ENCODE data around the gene ATP1A2. TPM values are rescaled to one million over a fixed set of nuclear protein-coding genes. Genes with fewer than 3 reads are reported as not detected.

Gene ATP1A2
- total and polyA plus RNA-seq, 2 experiments from 2014 or later: 4.9 to 17.7 TPM

DNA sequence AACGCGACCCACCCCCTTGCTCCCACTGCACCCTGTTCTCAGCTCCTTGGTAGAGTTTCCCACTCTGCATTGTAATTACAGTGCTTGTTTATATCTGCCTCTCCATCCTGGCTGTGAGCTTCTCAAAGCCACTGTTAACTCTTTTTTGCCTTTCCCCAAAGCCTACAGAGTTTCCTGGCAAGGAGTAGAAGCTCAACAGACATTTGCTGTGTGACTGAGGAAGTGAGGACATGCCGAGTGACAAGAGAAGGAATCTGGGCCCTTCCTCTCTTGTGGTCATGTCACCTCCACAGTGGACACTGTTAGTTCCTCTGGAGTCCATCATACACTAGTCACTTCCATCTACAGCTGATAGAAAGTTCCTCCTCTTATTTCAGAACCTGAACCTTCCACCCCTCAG lies 11.1 kb upstream of the ATP1A2 start (continued):
- TF ChIP-seq NANOG (IDR thresholded peaks at IDR 0.05; ENCODE audit: borderline replicate concordance): no peak

DNA sequence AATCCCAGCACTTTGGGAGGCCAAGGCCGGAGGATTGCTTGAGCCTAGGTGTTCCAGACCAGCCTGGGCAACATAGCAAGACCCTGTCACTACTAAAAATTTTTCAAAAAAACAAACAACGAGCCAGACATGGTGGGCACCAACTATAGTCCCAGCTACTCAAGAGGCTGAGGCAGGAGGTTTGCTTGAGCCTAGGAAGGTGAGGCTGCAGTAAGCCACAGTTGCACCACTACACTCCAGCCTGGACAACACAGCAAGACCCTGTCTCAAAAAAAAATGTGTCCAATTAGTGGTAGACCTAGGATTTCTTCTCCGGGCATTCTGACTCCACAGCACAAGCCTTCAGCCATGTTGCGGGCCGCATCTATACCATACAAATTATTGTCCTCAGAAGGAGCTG lies 10.4 kb upstream of the ATP1A2 start:
- Mint-ChIP-seq H3K4me3 (no peak overlapping the region), H3K9me3 (no peaks in the 10 kb centered on the region), H3K36me3 (ENCODE audit: low read depth) (no peaks in the 10 kb centered on the region), H3K27me3 (ENCODE audit: insufficient read depth, low read depth, poor library complexity) (peaks cover 11% of the 10 kb centered on the region), H3K4me1 (peaks cover 44% of the 10 kb centered on the region), H3K27ac (no peak overlapping the region)
- ATAC-seq (no peak), DNase-seq (ENCODE audit: low spot score) (no peak)
- no peaks in the 10 kb centered on the region for H4K20me1 ChIP-seq (replicated peaks; ENCODE audit: insufficient read depth)
- H2AFZ ChIP-seq: 0 out of 2 replicates have a peak overlapping the region, but pooled peaks have one; percentile 74
- H3K79me2 ChIP-seq (replicated peaks; ENCODE audit: insufficient read depth): no peaks in the 10 kb centered on the region
- no peaks in the 10 kb centered on the region for H3K36me3 ChIP-seq (ENCODE audit: insufficient read depth)
- H3K4me1 ChIP-seq (ENCODE audit: insufficient read depth): peaks cover 26% of the 10 kb centered on the region
- no peak overlapping the region for H3K4me2 ChIP-seq
- TF ChIP-seq STAT1 (IDR thresholded peaks at IDR 0.05; ENCODE audit: unreplicated experiment) (no peak), JUNB (IDR thresholded peaks at IDR 0.05; ENCODE audit: unreplicated experiment) (no peak)
- 0 out of 2 replicates have a peak, but pooled peaks cover 9% of the 10 kb centered on the region for H3F3A ChIP-seq (replicated peaks; ENCODE audit: low read depth)
- no peaks in the 10 kb centered on the region for H3K27me3 ChIP-seq (ENCODE audit: insufficient read depth)
- no peak overlapping the region for H3K4me3 ChIP-seq
- H3K27ac ChIP-seq (ENCODE audit: low read depth): no peak overlapping the region
- H3K9me2 ChIP-seq (ENCODE audit: insufficient read depth): peaks cover 9% of the 10 kb centered on the region

DNA sequence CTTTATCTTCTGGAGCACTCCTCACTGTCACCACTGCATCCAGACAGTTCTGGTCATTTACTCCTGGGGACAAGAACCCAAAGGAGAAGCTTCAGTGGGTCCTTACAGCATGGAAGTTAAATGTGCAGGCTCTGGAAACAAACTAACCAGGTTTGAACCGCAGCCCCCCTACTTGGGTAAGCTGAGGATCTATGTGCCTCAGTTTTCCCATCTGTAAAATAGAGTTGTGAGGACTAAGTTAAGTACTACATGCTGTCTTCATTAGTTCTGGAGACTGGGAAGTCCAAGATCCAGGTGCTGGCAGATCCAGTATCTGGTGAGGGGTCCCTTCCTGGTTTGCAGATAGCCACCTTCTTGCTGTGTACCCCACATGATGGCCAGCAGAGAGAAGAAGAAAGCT lies 8.0 kb upstream of the ATP1A2 start:
- no peaks in the 10 kb centered on the region for H3K9me3 Mint-ChIP-seq

DNA sequence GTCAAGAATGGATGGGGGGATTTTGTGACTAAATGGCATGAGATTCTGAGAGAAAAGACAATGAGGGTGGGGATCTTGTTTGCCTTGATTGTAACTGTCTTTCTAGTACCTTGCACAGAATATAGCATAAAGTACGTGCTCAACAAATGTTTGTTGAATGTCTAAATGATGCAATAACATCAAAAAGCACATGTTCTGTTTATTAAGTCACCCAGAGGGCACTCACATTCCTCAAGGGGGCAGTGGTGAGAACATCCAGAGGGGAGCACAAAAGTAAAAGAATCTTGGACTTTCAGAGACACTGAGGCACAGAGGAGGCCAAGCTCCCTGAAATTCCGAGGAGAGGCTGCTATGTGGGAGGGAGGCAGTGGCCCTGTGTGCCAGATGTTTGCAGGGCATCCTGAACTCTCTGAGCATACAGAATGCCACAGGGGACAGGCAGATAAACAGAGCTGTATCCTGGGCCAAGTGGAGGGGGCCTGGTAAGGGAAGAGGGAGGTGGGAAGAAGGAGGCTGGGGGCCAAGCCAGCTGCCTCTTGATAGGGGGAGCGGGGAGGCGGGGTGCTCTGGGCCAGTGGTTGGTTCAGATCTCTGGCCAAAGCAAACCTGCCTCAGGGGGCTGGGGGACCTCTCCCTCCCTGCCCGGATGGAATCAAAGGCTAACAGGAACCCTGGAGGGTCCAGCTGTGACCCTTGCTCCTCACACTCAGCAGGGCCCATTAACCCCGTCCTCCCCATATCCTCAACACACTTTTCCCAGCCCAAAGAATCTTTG lies 6.5 kb upstream of the ATP1A2 start:
- H3K27ac ChIP-seq (ENCODE audit: low read depth): no peak overlapping the region
- no peaks in the 10 kb centered on the region for H3K36me3 Mint-ChIP-seq (ENCODE audit: low read depth)
- H3K4me1 Mint-ChIP-seq: peaks cover 48% of the 10 kb centered on the region
- no peaks in the 10 kb centered on the region for H4K20me1 ChIP-seq (replicated peaks; ENCODE audit: insufficient read depth)
- no peaks in the 10 kb centered on the region for H3K27me3 ChIP-seq (ENCODE audit: insufficient read depth)
- TF ChIP-seq, protein P1, sequence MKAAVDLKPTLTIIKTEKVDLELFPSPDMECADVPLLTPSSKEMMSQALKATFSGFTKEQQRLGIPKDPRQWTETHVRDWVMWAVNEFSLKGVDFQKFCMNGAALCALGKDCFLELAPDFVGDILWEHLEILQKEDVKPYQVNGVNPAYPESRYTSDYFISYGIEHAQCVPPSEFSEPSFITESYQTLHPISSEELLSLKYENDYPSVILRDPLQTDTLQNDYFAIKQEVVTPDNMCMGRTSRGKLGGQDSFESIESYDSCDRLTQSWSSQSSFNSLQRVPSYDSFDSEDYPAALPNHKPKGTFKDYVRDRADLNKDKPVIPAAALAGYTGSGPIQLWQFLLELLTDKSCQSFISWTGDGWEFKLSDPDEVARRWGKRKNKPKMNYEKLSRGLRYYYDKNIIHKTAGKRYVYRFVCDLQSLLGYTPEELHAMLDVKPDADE (IDR thresholded peaks at IDR 0.05): no peak
- peak; percentile 23; the same call in 1 of the 2 replicates for TF ChIP-seq CREB1 (CRISPR knock-in tag; IDR thresholded peaks at IDR 0.05; ENCODE audit: low read depth)
- TF ChIP-seq, protein P2, sequence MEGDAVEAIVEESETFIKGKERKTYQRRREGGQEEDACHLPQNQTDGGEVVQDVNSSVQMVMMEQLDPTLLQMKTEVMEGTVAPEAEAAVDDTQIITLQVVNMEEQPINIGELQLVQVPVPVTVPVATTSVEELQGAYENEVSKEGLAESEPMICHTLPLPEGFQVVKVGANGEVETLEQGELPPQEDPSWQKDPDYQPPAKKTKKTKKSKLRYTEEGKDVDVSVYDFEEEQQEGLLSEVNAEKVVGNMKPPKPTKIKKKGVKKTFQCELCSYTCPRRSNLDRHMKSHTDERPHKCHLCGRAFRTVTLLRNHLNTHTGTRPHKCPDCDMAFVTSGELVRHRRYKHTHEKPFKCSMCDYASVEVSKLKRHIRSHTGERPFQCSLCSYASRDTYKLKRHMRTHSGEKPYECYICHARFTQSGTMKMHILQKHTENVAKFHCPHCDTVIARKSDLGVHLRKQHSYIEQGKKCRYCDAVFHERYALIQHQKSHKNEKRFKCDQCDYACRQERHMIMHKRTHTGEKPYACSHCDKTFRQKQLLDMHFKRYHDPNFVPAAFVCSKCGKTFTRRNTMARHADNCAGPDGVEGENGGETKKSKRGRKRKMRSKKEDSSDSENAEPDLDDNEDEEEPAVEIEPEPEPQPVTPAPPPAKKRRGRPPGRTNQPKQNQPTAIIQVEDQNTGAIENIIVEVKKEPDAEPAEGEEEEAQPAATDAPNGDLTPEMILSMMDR (conservative IDR thresholded peaks at IDR 0.05; ENCODE audit: low read depth in 2 of 2): peak; percentile 72 to 84
- H3K27ac Mint-ChIP-seq: peak overlapping the region; percentile 88
- H3K4me2 ChIP-seq: peak overlapping the region; percentile 60; the same call in 1 of the 2 replicates
- no peaks in the 10 kb centered on the region for H3K9me3 Mint-ChIP-seq
- H3K4me1 ChIP-seq (ENCODE audit: insufficient read depth): peaks cover 29% of the 10 kb centered on the region
- H3K36me3 ChIP-seq (ENCODE audit: insufficient read depth): no peaks in the 10 kb centered on the region
- peaks cover 9% of the 10 kb centered on the region for H3K9me2 ChIP-seq (ENCODE audit: insufficient read depth)
- H3K4me3 Mint-ChIP-seq: no peak overlapping the region; the same call in 2 of the 3 replicates
- DNase-seq (ENCODE audit: low spot score) (peak; percentile 81), ATAC-seq (peak; percentile 72)
- peaks cover 21% of the 10 kb centered on the region for H3K27me3 Mint-ChIP-seq (ENCODE audit: insufficient read depth, low read depth, poor library complexity)
- no peaks in the 10 kb centered on the region for H3F3A ChIP-seq (replicated peaks; ENCODE audit: low read depth)
- no peak overlapping the region for H3K4me3 ChIP-seq
- no peaks in the 10 kb centered on the region for H3K79me2 ChIP-seq (replicated peaks; ENCODE audit: insufficient read depth)
- H2AFZ ChIP-seq: peak overlapping the region; percentile 94

More for the DNA sequence above, 8.0 kb upstream of the ATP1A2 start:
- Histone ChIP-seq H3K4me1 (ENCODE audit: insufficient read depth) (peaks cover 27% of the 10 kb centered on the region), H4K20me1 (replicated peaks; ENCODE audit: insufficient read depth) (no peaks in the 10 kb centered on the region), H3K36me3 (ENCODE audit: insufficient read depth) (no peaks in the 10 kb centered on the region), H3K4me3 (no peak overlapping the region), H3K27me3 (ENCODE audit: insufficient read depth) (no peaks in the 10 kb centered on the region), H3K4me2 (no peak overlapping the region), H3K79me2 (replicated peaks; ENCODE audit: insufficient read depth) (no peaks in the 10 kb centered on the region), H3F3A (replicated peaks; ENCODE audit: low read depth) (0 out of 2 replicates have a peak, but pooled peaks cover 2% of the 10 kb centered on the region), H2AFZ (no peak overlapping the region), H3K9me2 (ENCODE audit: insufficient read depth) (peaks cover 9% of the 10 kb centered on the region), H3K27ac (ENCODE audit: low read depth) (no peak overlapping the region)
- Mint-ChIP-seq H3K27me3 (ENCODE audit: insufficient read depth, low read depth, poor library complexity) (peaks cover 18% of the 10 kb centered on the region), H3K27ac (no peak overlapping the region), H3K4me1 (peaks cover 48% of the 10 kb centered on the region), H3K4me3 (no peak overlapping the region), H3K36me3 (ENCODE audit: low read depth) (no peaks in the 10 kb centered on the region)
- DNase-seq (ENCODE audit: low spot score) (no peak), ATAC-seq (no peak)
- no peak for TF ChIP-seq CREB1 (CRISPR knock-in tag; IDR thresholded peaks at IDR 0.05; ENCODE audit: low read depth)
- TF ChIP-seq NANOG (IDR thresholded peaks at IDR 0.05; ENCODE audit: borderline replicate concordance): no peak
